HG03103 (cell line): Measurements from ENCODE around the gene DAZAP1.
"Not testable (repeated sequence)": the region's sequence is repeated elsewhere in the genome, so short reads cannot be mapped to it uniquely, and the experiment has no call there.

ENCODE experiments used
- ATAC-seq: cut with Tn5 transposase; IDR thresholded peaks from one replicate; pipeline ENCODE4 v1.9.1; 2021; ENCODE audit warnings: low read depth; ENCODE audit not compliant: unreplicated experiment

DAZAP1 gene

GRCh38 chr19:1469255-1470054 is 62.1 kb downstream of the DAZAP1 start:
- ATAC-seq: no peak

DNA sequence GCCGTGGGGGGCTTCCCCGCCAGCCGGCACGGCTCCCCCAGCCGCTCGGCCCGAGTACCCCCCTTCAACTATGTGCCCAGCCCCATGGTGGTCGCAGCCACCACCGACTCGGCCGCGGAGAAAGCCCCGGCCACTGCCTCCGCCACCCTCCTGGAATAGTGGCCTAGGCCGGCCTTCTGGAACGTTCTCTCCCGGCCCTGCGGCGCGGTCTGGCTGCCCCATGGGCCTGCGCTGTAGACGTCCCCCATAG is 62.6 kb downstream of the DAZAP1 start:
- no peak for ATAC-seq

GRCh38 chr19:1470305-1471009 is 63.1 kb downstream of the DAZAP1 start:
- no peak for ATAC-seq

GRCh38 chr19:1471010-1471514 is 63.7 kb downstream of the DAZAP1 start:
- ATAC-seq: no peak

DNA sequence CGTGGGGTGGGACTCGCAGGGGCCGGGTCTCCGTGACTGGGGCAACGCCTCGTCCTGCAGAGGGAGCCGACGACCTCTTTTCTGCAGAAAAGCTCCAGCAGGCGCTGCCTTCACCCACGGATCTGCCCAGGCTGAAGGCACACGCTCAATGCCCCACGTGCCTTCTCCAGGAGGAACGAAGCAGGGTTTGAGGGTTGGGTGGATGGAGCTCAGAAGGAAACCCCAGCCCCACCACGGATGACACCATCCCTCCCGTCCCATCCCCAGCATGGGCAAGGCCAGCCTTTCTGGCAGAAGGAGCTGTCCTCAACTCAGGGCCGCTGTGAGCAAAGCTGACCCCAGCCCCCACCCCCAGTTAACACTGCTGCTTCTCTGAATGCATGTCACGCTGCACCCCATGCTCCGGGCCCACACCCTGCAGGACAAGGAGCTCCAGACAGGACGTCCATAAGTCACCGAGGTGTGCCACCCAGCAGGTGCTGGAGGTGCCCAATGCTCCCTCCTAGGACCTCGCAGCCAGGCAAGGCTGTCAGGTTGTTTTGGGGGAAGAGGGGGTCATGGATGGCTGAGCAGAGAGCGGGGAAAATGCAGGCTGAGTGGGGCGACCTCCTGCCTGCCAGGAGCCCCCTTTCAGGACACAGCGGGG is 64.3 kb downstream of the DAZAP1 start:
- no peak for ATAC-seq

DNA sequence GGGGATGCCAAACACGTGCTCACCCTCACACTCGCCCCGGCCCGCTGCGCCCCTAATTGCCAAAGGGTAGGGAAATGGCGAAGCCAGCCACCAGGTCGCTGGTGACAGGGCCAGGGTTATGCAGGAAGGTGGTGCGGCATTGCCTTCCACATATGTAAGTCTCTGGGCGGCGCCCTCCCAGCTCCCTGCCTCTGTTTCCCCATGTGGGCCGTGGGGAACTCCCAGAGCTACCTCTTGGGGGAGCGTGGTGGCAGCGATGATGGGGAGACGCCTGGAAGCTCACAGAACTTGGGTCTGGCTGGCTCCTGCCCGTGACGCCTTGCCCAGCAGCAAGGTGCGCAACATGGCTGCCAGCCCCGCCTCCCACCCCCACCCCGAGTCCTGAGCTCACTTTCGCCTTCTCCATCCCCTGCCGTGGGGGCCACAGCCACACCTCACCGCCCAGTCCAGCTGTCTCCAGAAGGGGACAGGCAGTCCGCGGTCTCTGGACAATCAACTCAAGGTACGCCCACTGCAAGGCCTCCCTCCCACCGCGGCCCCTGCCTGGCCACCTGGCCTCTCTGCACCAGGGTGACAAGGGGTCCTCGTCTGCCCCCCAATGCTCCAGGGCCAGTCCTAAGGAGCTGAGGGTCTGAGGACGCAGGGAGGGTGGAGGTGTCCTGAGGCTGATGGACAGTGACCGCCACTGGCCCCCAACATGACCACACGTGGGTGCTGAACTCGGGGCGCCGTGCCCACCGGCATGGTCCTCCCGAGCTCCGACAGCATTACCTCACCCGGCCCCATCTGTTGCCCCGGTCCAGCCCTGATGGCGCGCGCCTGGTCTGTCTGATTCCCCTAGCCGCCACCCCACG is 65.1 kb downstream of the DAZAP1 start:
- ATAC-seq: no peak

DNA sequence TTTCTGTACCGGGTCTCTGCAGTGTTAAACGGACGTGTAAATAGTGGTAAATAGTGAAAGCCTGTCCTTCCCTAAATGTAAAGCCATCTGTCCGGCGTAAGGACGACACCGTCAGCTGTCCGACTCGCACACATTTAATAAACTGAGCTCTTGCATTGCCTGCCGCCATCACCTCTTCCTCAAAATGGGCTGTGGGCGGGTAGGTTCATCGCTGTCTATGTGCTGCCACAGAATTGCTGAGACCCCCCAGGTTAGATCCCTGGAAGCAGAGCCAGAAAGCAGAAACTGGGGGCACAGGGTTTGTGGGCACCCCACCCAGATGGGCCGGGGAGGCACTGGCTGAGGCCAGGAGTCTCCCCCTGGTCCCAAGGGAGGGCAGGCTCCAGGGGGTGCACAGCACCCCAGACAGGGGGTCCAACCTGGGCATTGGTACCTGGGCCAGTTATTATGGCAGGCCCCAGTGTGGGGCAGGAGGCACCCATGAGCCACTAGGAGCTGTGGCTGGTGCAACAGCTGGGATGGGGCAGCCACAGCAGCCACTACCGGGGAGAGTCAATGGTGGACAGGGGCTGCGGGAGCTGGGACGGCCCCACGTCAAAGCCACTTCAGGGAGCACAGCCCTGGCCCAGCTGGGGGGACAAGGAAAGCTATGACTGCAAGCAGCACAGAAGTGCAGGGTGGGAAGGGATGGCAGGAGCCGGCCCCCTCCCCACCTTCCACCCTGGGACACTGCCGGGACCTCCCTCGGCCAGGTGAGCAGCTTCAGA is 65.9 kb downstream of the DAZAP1 start:
- no peak for ATAC-seq

GRCh38 chr19:1474011-1474764 is 66.8 kb downstream of the DAZAP1 start:
- no peak for ATAC-seq

DNA sequence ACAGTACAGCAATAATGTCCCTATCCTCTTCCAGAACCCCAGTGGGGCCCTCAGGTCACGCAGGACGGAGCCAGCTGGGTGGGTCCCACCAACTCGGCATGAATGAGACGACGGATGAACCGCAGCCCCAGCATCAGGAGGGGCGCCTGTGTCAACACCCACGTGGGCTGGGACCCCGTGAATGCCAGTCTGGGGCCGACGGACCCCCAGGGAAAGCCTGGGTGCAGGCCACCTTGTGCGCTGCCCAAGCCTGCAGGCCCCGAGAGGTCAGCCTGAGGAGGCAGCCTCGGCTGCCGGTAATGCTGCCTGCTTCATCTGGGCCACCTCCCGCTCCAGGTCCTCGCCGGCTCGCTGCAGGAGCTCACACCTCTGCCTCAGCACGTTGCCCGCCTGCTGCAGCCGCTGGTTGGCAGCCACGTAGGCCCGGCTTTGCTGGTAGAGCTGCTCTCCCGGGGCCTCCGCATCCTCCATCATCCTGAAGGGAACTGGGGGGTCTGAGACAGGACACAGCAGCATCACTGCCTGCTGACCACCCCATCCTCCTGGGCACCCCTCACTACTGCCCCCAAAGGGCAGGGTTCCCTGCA is 67.5 kb downstream of the DAZAP1 start:
- ATAC-seq: no peak

- ATAC-seq: no peak
Measured at GRCh38 chr19:1475751-1476437, 68.5 kb downstream of the DAZAP1 start.

DNA sequence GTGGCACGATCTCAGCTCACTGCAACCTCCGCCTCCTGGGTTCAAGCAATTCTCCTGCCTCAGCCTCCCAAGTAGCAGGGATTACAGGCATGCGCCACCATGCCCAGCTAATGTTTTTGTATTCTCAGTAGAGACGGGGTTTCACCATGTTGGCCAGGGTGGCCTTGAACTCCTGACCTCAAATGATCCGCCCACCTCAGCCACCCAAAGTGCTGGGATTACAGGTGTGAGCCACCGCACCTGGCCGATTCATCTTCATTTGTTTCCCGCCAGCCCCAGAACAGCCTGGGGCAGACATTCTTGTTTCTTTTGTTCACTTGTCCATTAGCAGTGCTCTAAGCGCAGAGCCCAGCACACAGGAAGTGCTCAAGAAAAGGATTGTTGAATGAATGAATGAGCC is 69.7 kb downstream of the DAZAP1 start:
- not testable (repeated sequence) for ATAC-seq

DNA sequence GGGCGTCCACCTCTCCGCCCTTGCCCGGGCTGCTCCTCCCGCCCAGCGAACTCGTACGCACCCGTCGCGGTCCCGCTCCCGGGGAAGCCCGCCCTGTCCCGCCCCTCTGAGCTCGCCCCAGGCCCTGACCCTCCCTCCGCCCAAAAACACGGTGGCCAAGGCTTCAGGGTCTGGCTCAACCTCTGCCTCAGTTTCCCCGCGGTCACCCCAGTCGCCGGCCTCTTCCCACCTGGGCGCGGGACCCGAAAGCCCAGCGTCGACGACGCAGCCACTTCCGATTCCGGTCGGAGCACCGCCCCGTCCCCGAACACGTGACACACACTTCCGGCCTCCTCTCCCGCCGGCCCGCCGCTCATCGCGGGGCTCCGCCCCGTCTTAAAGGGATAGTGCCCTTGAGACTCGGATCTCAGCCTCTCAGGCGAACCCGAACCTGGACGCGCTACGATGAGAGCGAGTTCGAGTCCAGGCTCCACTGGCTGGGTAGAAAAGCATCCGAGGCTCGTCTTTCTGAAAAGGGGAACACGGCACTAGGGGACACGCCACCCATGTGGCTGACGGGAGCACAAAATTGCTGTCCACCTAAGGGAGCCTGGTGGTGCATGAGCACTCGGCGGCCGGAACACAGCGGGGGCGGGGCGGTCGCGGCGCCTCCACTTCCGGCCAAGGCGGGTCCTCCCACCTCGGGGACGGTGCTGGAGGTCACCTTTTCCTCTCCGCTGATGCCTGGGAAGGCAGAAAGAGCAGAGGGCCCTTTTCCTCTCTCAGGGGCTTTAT is 71.7 kb downstream of the DAZAP1 start, which contains the start of gene C19orf25:
Gene C19orf25 (minus strand): TSS at position 282 of the 774 bp plus-strand sequence. CDS start 312 bp downstream, outside the sequence.
- ATAC-seq: peak; percentile 70

GRCh38 chr19:1481224-1481892 is 74.0 kb downstream of the DAZAP1 start:
- no peak for ATAC-seq

DNA sequence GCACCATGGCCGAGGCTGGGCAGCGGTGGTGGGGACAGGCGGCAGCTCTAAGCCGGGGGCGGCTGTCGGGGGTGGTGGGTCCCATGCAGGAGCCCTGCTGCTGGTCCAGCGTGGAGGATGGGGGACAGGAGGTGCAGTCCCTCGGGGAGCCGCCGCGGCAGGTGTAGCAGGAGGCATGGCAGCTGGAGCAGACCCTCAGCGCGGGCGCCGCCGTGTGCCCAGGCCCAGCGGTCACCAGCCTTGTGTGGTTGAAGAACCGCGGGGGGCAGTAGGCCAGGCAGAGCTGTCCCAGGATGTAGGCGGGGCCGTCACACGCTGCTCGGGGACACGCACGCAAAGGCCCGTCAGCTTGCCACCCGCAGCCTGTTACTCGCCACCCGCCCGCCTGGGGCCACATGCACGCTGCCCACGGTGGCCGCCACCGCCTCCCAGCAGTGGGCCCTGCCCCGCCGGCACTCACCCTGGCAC is 74.5 kb downstream of the DAZAP1 start:
- no peak for ATAC-seq

DNA sequence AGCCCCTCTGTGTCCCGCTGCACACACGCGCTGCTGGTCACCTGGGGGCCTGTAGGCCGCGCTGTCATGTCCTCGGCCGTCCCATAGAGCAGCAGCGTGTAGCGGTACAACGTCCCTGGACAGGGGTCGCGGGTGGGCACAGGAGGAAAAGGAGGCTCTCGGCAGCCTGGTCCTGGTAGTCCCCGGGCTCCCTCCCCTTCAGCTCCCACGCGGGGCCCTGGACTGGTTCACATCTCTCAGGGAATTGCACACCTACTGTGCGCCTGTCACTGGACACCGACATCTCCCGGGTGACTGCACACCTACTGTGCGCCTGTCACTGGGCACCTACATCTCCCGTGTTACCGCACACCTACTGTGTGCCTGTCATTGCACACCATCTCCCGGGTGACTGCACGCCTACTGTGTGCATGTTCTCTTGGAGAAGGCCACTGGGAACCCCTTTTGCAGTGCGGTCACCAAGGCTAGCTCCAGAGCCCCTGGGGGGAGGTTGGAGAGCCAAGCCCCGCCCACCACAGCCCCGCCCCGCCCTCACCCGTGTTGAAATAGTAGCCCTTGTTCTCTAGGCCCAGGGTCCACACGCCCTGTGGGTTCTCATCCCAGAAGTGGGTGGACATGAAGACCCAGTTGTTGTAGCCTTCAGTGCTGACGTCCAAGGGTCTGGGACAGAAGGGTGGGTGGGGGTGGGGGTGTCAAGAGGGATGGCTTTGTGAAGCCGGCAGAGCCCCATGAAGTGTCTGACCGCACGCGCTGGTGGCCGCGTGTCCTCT is 75.2 kb downstream of the DAZAP1 start:
- no peak for ATAC-seq
